Thyroid gland (tissue), 4 donors: ENCODE data around the gene APRT.

ENCODE experiments used
- POLR2A ChIP-seq, 2 donors: fragments of 450-650 bp; IDR thresholded peaks; one replicate each; pipeline ENCODE4 v1.6.1; 2017; ENCODE audit warnings: antibody characterized with exemption in 2 of 2, mild to moderate bottlenecking in 2 of 2, moderate library complexity in 1 of 2
- TF ChIP-seq, protein P1 (sequence below), 6 experiments: fragments of 200-600 bp in 3 of 6; fragments of 450-650 bp in 3 of 6; sonication (generic) in 3 of 6; IDR thresholded peaks; one replicate each; pipeline ENCODE4 v1.5.1; 2016 to 2019; ENCODE audit warnings: antibody characterized with exemption in 6 of 6, mild to moderate bottlenecking in 2 of 6, inconsistent platforms in 1 of 6, moderate library complexity in 1 of 6

- TF ChIP-seq, protein P1, sequence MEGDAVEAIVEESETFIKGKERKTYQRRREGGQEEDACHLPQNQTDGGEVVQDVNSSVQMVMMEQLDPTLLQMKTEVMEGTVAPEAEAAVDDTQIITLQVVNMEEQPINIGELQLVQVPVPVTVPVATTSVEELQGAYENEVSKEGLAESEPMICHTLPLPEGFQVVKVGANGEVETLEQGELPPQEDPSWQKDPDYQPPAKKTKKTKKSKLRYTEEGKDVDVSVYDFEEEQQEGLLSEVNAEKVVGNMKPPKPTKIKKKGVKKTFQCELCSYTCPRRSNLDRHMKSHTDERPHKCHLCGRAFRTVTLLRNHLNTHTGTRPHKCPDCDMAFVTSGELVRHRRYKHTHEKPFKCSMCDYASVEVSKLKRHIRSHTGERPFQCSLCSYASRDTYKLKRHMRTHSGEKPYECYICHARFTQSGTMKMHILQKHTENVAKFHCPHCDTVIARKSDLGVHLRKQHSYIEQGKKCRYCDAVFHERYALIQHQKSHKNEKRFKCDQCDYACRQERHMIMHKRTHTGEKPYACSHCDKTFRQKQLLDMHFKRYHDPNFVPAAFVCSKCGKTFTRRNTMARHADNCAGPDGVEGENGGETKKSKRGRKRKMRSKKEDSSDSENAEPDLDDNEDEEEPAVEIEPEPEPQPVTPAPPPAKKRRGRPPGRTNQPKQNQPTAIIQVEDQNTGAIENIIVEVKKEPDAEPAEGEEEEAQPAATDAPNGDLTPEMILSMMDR (IDR thresholded peaks at IDR 0.05), result no peak
- no peak for TF ChIP-seq POLR2A (IDR thresholded peaks at IDR 0.05)
Observed at GRCh38 chr16:88780142-88781062, 31.3 kb downstream of the APRT start.
